Superior temporal gyrus (tissue), 1 donor: ENCODE data around the gene KIF5A.

Experiments used
- DNase-seq: peaks from one replicate; pipeline ENCODE4 v3.0.0-alpha.2; 2016; ENCODE audit errors: extremely low spot score

Gene KIF5A

DNA sequence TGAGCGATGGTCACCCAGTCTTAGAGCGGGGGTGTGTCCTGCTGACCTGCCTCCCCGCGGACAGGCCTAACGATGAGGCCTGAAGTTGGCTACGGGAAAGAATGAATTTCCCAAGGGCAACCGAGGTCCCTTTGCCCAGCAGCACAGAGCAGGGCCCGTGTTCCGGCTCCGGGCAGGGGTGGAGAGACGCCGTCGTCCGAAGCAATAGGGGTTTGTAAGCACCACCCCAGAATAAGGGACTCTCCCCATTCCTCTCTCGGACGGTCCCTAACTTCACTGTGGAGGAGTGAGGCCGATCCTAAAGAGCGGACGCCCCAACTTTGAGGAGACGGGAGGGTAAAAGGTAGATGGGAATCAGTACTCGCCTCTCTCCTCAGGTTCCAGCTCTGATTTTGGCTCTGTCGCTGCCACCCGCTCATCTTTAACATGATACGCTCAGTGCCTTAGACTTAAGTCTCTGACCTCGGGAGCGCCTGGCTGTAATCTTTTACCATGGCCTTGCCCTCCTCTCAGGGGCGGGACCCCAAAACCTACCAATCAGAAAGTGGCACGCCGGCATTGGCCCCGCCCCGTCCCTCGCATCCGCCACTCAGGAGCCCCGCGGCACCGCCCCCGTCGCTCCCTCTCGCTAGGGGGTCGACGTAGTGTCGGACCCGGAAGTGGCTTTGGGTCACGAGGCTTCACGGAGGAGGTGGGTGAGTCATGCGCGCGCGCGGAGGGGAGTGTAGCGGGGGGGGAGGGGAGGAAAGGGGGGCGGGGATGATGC lies 29.6 kb upstream of the KIF5A start, which contains the start of gene DDIT3:
Gene DDIT3, minus strand, starts transcription at position 462 of the 766 bp plus-strand sequence. CDS start 3,108 bp downstream, outside the sequence.
- DNase-seq = peak; percentile 98

DNA sequence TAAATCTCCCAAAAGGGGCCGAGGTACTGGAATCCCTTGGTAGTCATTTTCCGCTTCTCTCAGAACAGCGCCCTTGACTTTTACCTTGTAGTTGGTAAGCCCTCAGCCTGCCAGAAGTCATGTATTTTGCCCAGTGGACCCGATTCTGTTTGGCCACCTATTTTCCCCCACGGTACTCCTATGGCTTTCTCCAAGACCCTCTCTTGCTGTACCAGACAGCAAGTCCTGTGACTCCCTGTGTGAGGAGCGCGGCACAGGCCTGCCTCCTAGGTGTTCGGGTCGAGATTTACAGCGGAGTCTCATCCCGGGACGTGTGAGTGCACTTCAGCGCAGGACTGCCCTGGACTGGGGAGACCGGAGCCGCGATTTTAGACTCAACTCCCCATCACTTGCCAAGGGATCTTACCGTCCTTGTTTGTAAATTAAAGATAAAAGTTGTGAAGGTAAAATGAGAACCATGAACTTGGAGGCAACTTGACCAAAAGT lies 28.3 kb upstream of the KIF5A start:
- peak; percentile 47 for DNase-seq

DNA sequence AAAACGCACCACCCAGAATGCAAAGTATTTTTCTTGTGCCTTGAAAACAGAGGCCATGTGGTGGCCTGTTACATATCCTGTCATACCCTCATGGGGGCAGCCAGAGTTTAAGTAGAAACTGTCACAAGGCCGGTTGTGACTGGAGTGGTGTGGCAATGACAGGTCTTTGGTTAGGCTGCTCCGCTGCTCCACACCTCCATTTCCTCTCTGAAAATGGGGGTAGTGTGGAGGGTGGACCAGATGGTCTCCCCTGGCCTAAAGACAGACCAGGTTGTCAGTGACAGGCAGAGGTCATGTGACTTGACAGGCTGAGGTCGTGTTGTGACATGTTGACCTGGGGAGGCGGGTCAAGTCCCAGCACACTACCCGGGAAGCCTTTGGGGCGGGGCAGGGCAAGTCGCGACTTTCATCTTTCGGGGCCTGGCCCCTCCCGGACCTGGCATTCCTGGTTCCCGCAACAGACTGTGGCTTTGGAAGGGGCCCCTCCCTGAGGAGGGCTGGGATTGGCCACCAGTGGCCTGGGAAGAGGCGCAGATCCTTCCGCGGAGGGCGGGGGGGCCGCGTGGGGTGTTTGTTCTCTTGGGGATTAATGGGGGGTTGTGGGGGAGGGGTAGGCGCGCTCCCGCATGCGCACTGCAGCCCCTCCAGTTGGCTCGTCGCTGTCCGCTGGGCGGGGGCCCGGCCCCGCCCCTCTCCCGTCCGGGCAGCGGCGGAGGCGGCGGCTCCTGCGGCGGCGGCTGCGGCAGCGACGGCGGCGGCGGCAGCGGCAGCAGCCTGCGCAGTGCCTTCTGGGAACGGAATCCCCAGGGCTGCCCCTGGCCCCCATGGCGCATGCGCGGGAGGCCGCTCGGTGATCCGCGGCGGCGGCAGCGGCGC lies 27.6 kb upstream of the KIF5A start, which contains the start of gene MBD6:
Gene MBD6, plus strand, starts transcription at position 814 of the 876 bp plus-strand sequence. CDS start 1,480 bp downstream, outside the sequence.
- DNase-seq = peak; percentile 86

DNA sequence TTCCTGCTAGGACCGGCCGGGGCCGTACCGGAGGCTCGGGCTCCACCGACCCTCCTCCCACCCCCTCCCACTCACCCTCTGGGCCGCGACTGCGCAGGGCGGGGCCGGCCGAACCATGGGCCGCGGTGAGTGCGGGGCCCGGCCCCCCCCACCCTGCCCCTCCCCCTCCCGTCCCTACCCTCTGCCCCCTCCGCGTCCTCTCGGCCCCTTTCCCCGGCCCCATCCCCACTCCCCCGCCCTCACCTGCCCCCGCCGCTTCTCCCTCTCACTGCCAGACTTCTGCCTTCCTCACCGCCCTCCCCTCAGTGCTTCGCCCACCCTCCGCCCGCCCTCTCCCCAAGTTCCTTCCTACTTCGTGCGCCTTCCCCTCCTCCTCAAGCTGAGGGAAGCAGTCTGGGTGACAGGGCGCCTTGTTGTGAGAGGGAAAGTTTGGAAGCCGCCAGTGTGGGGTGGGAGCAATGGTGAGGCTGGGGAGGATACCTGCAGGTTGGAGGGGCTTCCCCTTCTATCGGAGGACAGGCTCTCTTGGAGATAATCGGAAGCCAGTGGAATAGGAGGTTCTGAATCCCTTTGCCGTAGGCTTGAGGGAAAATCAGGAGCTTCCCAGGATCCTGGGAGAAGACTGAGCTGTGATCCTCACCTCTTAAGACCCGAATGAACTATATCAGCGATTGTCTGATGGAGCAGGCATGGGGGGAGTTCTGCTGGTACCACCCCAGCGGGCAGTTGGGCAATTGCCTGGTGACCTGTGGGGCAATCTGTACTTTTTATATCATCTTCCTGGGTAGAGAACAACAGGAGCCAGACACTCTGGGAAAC lies 26.7 kb upstream of the KIF5A start:
- DNase-seq = no peak

DNA sequence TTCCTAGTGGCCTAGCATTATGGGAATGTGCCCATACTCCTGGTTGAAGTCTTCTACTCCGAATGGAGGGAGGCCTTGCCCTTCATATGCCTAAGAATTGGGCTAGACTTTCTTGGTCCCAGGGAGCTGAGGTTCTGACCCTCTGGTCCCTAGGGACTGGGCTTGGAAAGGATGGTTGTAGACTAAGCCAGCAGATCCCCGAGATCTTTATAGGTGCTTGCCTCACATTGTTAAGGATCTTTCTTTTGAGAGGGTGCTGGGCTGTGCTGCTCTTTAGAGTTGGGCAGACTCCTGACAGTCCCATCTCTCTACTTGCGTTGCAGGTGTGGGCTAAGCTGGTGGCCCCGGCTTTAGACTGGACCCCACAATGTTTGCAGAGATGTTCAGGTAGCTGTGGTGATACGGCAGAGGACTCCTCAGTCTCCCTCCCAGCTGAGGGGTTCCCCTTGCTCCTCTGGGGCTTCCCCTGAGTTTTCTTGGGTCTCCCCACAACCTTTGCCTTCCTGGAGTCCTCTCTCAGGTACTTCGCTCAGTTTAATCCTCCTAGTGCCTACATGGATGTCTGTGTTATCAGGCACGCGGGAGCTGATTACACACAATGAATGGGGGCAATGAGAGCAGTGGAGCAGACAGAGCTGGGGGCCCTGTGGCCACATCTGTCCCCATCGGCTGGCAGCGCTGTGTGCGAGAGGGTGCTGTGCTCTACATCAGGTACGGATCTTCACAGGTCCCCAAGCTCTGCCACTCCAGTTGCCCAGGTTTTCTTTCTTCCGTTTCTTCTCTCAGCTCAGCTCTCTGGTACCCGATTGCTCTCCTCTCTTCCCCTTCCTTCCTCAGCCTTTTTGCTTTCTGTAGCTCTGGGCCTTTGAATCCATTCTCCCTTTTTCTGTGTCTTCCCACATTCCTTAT lies 25.9 kb upstream of the KIF5A start:
- DNase-seq = no peak

DNA sequence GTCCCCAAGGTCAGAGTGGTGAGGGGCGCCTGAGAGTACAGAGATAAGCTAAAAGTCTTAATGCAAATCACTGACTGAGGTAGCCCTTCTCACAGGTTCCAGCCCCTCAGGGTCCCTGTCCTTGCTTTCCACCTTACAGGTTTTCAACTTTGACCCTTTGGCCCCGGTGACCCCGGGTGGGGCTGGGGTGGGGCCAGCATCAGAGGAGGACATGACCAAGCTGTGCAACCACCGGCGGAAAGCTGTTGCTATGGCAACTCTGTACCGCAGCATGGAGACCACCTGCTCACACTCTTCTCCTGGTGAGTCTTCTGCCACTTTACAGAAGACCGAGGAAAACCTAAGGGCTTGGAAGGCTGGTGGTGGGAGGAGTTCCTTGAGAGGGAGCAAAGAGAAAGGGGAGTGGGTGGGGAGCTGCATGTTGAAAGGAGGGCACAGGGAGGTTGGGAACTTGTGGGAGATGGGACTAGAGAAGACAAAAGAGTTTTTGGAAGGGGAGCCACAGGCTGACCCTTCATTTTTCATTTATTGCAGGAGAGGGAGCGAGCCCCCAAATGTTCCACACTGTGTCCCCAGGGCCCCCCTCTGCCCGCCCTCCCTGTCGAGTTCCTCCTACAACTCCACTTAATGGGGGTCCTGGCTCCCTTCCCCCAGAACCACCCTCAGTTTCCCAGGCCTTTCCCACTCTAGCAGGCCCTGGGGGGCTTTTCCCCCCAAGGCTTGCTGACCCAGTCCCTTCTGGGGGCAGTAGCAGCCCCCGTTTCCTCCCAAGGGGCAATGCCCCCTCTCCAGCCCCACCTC lies 24.8 kb upstream of the KIF5A start:
- no peak for DNase-seq

DNA sequence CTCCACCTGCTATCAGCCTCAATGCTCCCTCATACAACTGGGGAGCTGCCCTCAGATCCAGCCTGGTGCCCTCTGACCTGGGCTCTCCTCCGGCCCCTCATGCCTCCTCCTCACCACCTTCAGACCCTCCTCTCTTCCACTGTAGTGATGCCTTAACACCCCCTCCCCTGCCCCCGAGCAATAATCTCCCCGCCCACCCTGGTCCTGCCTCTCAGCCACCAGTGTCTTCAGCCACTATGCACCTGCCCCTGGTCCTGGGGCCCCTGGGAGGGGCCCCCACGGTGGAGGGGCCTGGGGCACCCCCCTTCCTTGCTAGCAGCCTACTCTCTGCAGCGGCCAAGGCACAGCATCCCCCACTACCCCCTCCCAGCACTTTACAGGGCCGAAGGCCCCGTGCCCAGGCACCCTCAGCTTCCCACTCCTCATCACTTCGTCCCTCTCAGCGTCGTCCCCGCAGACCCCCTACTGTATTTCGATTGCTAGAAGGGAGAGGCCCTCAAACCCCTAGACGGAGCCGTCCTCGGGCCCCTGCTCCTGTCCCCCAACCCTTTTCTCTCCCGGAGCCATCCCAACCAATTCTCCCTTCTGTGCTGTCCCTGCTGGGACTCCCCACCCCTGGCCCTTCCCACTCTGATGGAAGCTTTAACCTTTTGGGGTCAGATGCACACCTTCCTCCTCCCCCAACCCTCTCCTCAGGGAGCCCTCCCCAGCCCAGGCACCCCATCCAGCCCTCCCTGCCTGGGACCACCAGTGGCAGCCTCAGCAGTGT lies 24.0 kb upstream of the KIF5A start:
- no peak for DNase-seq

DNA sequence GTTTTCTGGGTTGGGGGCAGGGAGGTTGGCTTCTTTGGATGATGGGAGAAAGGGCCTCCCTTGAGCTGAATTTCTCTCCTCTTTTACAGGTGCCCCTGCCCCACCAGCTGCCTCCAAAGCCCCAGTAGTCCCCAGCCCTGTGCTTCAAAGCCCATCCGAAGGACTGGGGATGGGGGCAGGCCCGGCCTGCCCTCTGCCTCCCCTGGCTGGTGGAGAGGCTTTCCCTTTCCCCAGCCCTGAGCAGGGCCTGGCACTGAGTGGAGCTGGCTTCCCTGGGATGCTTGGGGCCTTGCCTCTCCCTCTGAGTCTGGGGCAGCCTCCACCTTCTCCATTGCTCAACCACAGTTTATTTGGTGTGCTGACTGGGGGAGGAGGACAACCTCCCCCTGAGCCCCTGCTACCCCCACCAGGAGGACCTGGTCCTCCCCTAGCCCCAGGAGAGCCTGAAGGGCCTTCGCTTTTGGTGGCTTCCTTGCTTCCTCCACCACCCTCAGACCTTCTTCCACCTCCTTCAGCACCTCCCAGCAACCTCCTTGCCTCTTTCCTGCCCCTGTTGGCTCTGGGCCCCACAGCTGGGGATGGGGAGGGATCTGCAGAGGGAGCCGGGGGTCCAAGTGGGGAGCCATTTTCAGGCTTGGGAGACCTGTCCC lies 23.2 kb upstream of the KIF5A start:
- DNase-seq = no peak

DNA sequence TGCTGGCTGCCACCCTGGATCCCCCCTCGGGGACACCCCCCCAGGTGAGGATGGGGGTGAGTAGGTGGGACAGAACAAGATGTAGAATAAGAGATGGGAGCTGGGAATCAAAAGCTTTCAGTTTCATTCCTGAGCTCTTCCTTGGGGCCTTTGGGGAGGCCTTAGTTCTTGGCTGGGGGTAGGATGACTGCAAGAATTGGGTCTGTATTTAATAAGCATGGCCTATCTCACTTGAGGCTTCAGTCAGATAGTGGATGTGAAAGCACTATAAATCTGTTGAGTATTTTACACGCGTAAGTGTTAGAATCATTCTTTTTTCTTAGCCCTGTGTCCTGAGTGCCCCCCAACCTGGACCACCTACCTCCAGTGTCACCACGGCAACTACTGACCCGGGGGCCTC lies 22.7 kb upstream of the KIF5A start:
- DNase-seq = no peak

DNA sequence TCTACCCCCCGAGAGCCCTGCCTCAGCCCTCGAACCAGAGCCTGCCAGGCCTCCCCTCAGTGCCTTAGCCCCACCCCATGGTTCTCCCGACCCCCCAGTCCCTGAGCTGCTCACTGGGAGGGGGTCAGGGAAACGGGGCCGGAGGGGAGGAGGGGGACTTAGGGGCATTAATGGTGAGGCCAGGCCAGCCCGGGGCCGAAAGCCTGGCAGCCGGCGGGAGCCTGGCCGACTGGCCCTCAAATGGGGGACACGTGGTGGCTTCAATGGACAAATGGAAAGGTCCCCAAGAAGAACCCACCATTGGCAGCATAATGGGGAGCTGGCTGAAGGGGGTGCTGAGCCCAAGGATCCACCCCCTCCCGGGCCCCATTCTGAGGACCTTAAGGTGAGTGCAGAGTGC lies 21.7 kb upstream of the KIF5A start:
- DNase-seq = no peak

DNA sequence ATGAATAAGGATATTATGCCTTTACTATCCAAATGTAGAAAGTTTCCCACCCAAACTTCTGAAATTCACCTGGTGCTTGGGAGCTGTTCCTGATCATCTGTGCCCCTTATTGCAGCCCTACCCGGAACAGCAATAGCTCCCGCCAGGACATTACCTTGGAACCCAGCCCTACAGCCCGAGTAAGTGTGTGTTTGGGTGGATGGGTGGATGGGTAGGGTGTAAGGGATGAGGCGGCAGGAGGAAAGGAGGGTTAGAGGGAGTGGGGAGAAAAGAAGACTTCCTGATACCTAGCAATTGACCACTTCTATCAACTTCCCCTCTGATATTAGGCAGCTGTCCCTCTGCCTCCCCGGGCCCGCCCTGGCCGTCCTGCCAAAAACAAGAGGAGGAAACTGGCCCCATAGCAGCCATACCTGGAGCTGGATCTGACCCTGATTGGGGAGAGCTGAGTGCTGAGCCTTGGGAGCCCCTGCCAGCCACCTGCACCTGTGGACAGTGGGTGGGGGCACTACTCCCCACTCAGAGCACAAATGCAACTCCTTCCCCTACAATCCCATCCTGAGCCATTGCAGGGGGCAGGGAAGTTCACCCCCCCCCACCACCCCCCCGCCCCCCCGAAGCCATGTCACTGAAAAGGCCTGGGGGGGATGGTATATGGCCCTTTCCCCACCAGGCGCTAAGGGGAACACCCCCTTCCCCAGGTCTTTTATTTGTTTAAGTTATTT lies 20.9 kb upstream of the KIF5A start:
- DNase-seq = no peak

DNA sequence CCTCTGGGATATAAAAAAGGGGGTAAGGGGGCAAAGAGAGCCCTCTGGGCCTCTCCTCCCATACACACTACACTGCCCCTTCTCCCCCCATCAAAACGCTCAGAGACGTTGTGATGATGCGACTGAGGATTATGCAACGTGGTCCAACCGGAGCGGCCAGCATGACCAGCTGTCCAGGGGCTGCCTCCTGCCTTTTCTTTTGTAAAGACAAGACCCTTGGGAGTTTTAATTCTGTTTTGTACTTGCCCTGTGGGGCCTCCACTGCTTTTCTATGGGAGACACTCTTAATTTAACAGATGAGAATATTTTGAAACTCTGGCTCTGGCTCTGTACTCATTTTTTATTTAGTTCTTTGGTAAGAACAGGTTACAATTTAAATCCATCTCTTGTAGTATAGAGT lies 20.0 kb upstream of the KIF5A start:
- no peak for DNase-seq

DNA sequence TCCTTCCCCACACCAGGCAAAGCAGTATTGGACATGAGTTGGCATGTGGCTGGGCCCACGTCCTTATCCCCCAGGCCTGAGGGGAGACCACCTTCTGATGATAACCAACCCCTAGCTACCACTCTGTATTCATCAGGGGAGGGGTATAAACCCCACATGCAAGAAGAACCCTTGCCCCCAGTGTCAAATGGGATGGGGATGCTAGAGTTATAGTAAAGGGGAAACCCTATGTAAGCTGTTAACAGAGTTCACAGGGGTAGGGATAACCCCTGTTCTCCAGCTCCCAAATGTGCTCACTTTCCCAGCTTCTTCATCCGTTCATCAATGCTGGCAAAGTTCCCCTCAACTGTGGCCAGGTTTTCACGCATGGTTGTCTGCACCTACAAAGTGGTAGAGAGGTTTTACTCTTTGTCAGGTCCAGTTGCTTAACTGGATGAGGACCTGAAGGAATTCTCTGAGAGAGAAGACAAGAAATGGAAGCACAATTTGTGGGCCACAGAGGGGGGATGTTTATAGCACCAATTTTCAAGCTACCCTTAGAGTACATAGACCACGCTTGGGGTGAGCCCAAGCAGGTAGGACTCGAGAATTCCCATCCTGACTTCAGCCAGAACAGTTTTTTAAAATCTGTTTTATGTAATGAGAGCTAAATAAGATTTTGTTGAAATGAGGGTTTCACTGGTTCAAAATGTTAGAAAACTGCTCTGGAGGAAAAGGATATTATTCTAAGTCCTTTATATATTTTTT lies 19.3 kb upstream of the KIF5A start:
- no peak for DNase-seq

DNA sequence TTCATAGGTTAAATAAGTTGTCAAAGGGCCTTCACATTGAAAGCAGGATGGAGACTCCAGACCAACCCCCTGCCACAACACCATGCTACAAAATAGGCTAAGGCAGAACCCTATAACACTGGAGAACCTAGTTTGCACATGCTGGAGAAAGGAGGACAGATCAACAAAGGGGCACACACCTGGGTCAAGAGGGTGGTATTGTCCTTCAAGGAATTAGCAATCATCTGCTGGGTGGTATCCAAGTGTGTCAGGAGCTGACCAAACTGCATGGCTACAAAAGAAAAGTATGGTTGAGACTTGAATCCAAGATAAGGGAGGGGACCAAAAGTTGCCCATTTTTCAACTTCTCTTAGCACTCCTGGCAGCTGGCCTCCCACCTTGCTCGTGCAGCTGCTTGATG lies 18.0 kb upstream of the KIF5A start:
- DNase-seq = no peak

DNA sequence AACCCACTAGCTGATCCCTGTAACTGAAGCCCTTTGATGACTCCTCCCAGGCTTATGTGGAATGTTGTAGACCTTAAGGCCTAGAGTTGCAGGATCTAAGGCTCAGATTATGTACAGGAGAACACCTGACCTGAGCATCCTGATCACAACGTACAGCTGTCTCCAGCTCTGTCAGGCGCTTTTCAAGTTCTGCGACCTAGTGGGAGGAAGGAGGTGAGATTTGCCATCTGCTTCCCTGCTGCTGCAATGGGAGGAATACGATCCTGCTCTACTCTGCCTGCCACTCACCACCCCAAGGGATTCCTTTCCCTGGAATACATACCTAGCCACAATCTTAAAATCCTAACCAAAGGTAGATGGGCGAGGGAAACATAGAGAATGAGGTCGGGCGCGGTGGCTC lies 16.7 kb upstream of the KIF5A start:
- DNase-seq = no peak

DNA sequence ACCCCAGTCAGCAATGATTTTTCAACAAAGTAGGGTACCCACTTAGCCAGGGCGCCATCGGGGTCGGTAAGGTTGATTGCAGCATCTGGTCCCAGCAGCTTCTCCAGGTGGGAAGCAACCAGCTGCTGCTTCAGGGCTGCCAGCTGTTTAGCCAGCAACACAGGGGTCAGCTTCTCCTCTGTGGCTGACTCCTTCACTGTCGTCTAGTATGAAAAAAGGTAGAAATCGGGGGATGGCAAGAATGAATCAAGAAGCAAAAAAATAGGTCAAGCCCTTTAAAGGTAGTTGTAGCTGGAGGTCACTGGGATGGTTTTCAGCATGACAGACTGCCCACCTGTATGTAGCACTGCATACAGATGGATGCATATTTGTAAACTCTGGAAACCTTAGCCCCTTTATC lies 15.6 kb upstream of the KIF5A start:
- DNase-seq = no peak

DNA sequence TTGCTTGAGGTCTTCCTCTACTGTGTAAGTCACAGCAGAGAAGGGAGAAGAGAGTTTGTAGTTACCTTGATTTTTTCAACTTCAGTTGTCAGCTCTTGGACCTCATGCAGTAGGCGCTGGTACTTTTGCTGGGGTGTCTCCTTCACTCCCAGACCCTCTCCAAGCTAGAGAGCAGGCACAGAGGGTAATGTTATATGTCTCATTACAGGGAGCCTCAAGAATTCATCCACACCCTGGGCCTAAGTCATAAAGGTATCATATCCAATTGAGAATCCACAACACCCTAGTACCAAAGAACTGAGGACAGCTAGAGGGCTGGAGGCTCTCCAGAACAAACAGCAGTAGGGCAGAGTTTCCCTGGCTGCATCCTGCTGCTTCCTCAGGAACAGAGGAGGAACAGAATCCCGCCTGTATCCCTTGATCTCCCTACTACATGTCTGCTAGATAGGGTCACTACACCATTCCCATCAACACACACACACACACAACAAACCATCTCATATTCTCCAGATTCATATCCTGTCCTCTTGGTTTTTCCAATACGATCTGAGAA lies 14.8 kb upstream of the KIF5A start:
- no peak for DNase-seq
